ENCODE data around the gene ROPN1L.

Gene ROPN1L

DNA sequence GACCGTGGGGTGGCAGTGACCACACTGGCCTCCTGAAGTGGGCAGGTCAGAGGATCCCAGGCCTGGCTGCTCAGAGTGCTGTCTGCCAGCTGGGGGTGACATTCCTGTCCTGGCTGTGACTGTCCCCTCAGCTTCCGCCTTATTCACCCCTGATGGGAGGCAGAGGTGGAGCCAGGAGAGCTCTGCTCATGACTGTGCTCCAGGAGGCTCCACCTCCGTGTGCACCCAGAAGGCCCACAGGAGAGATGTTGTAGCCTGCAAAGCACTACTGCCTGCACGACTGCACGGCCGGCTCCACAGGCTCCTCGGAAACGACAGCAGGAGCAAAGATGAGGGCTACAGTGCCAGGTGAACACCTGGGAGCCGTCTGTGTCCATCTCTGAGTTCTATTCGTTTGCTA is 60.9 kb downstream of the ROPN1L start:
- no peak overlapping the region for H2AFZ ChIP-seq (ENCODE audit: low read depth, low read length)
- no peaks in the 10 kb centered on the region for H3K79me2 ChIP-seq (ENCODE audit: insufficient read depth, low read length)
- no peak for TF ChIP-seq EZH2 (IDR thresholded peaks at IDR 0.05; ENCODE audit: borderline replicate concordance, low read depth, low read length, severe bottlenecking)
- TF ChIP-seq, protein P1, sequence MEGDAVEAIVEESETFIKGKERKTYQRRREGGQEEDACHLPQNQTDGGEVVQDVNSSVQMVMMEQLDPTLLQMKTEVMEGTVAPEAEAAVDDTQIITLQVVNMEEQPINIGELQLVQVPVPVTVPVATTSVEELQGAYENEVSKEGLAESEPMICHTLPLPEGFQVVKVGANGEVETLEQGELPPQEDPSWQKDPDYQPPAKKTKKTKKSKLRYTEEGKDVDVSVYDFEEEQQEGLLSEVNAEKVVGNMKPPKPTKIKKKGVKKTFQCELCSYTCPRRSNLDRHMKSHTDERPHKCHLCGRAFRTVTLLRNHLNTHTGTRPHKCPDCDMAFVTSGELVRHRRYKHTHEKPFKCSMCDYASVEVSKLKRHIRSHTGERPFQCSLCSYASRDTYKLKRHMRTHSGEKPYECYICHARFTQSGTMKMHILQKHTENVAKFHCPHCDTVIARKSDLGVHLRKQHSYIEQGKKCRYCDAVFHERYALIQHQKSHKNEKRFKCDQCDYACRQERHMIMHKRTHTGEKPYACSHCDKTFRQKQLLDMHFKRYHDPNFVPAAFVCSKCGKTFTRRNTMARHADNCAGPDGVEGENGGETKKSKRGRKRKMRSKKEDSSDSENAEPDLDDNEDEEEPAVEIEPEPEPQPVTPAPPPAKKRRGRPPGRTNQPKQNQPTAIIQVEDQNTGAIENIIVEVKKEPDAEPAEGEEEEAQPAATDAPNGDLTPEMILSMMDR (IDR thresholded peaks at IDR 0.05; ENCODE audit: borderline replicate concordance, extremely low read depth, low read length, poor library complexity, severe bottlenecking): no peak
- no peak for DNase-seq
- no peaks in the 10 kb centered on the region for H3K27me3 ChIP-seq (ENCODE audit: insufficient read depth, low read length, poor library complexity)
- H3K4me1 ChIP-seq (ENCODE audit: insufficient read depth, low read length): no peaks in the 10 kb centered on the region
- H3K9ac ChIP-seq (ENCODE audit: low read depth, low read length): no peak overlapping the region
- H3K9me3 ChIP-seq (ENCODE audit: insufficient read depth, low read length, severe bottlenecking): no peaks in the 10 kb centered on the region
- ATAC-seq (ENCODE audit: insufficient read depth, low read depth): no peak
- no peak overlapping the region for H3K27ac ChIP-seq (ENCODE audit: low read length)
- H4K20me1 ChIP-seq (ENCODE audit: insufficient read depth, low read length): 0 out of 2 replicates have a peak, but pooled peaks cover 3% of the 10 kb centered on the region
- H3K4me3 ChIP-seq (ENCODE audit: low read depth in 1 of 2, low read length in 2 of 2): no peak overlapping the region
- no peak overlapping the region for H3K4me2 ChIP-seq (ENCODE audit: insufficient read depth, low read length)
- H3K36me3 ChIP-seq (ENCODE audit: insufficient read depth, low read length): no peaks in the 10 kb centered on the region

DNA sequence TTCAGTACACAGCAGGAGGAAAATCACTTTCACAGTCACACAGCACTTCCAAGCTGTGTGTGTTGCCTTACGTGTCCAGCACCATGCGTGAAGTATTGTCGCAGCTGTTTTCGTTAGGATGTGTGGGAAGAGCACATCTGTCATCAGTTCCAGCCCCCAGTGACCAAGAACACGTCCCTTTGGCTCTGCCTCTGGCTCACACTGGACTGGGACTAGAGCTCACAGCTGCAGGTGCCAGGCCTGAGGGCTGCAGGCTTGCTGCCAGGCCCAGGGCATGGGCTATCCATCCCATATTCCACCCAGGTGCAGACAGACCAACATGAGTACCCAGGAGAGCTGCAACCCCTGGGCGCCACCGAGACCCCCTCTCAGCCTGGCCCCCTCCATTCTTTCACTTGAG is 61.6 kb downstream of the ROPN1L start:
- Histone ChIP-seq H3K36me3 (ENCODE audit: insufficient read depth, low read length) (no peaks in the 10 kb centered on the region), H3K27me3 (ENCODE audit: insufficient read depth, low read length, poor library complexity) (no peaks in the 10 kb centered on the region), H3K9me3 (ENCODE audit: insufficient read depth, low read length, severe bottlenecking) (no peaks in the 10 kb centered on the region), H3K27ac (ENCODE audit: low read length) (no peak overlapping the region), H3K4me1 (ENCODE audit: insufficient read depth, low read length) (no peaks in the 10 kb centered on the region), H3K79me2 (ENCODE audit: insufficient read depth, low read length) (no peaks in the 10 kb centered on the region), H3K4me3 (ENCODE audit: low read depth in 1 of 2, low read length in 2 of 2) (no peak overlapping the region), H3K9ac (ENCODE audit: low read depth, low read length) (no peak overlapping the region), H3K4me2 (ENCODE audit: insufficient read depth, low read length) (no peak overlapping the region), H2AFZ (ENCODE audit: low read depth, low read length) (no peak overlapping the region), H4K20me1 (ENCODE audit: insufficient read depth, low read length) (0 out of 2 replicates have a peak, but pooled peaks cover 3% of the 10 kb centered on the region)
- ATAC-seq (ENCODE audit: insufficient read depth, low read depth): no peak
- no peak for TF ChIP-seq EZH2 (IDR thresholded peaks at IDR 0.05; ENCODE audit: borderline replicate concordance, low read depth, low read length, severe bottlenecking)
- TF ChIP-seq, protein P1 (IDR thresholded peaks at IDR 0.05; ENCODE audit: borderline replicate concordance, extremely low read depth, low read length, poor library complexity, severe bottlenecking): no peak
- no peak for DNase-seq

DNA sequence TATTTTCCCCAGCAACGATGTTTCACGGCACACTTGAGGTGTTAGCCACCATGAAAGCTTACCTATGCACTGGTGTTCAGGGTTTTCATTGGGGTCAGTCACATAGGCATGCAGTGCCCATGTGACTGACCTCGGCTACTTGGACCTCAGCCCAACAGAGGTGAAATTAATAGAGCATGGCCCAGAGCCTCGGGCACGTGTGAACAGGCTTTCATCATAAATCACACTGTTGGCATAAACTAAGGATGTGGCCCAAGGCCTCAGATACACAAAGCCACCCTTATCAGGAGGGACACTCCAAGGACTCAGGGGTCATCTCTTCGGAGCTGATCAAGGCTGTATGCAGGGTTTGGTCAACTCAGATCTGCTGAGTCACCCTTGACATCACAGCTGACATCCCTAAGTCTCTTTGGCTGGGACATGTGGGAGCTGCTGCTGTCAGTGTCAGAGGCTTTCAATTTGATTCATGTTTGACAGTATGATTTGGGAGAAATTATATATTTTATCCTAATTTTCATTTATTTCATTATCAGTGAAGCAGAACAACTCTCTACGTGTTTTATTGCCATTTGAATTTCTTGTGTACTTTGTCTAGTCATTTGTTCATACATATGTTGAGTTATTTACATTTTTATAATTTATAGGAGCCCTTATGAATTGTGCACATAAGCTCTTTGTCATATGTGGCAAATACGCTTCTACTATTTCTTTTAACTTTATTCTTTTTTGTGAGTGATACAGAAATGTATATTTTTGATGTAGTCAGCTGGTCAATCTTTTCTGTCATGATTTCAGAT is 62.5 kb downstream of the ROPN1L start:
- no peaks in the 10 kb centered on the region for H3K27me3 ChIP-seq (ENCODE audit: insufficient read depth, low read length, poor library complexity)
- H4K20me1 ChIP-seq (ENCODE audit: insufficient read depth, low read length): 0 out of 2 replicates have a peak, but pooled peaks cover 3% of the 10 kb centered on the region
- ATAC-seq (ENCODE audit: insufficient read depth, low read depth) (no peak), DNase-seq (no peak)
- H3K9ac ChIP-seq (ENCODE audit: low read depth, low read length): no peak overlapping the region
- no peaks in the 10 kb centered on the region for H3K36me3 ChIP-seq (ENCODE audit: insufficient read depth, low read length)
- H3K4me1 ChIP-seq (ENCODE audit: insufficient read depth, low read length): no peaks in the 10 kb centered on the region
- H3K79me2 ChIP-seq (ENCODE audit: insufficient read depth, low read length): no peaks in the 10 kb centered on the region
- no peak overlapping the region for H3K4me3 ChIP-seq (ENCODE audit: low read depth in 1 of 2, low read length in 2 of 2)
- H3K9me3 ChIP-seq (ENCODE audit: insufficient read depth, low read length, severe bottlenecking): no peaks in the 10 kb centered on the region
- TF ChIP-seq EZH2 (IDR thresholded peaks at IDR 0.05; ENCODE audit: borderline replicate concordance, low read depth, low read length, severe bottlenecking): no peak
- TF ChIP-seq, protein P1 (IDR thresholded peaks at IDR 0.05; ENCODE audit: borderline replicate concordance, extremely low read depth, low read length, poor library complexity, severe bottlenecking): no peak
- H3K27ac ChIP-seq (ENCODE audit: low read length): no peak overlapping the region
- H2AFZ ChIP-seq (ENCODE audit: low read depth, low read length): no peak overlapping the region
- H3K4me2 ChIP-seq (ENCODE audit: insufficient read depth, low read length): no peak overlapping the region

Measured in DND-41 (cell line).